Caco-2 (cell line): ENCODE measurements around the gene AP2M1. TPM values are rescaled to one million over a fixed set of nuclear protein-coding genes. Genes with fewer than 3 reads are reported as not detected.

Source experiments
- BruUV-seq: library from RNA; stranded (reverse); fragments of 400-500 nt; replicated peaks from 2 replicates; lab custom pipeline; 2021; lab: Mats Ljungman, UMichigan
- CTCF ChIA-PET: fragments of 300-600 bp; sonication (Branson Sonifier 250); formaldehyde crosslinking; loops from one replicate; lab custom pipeline; 2022; ENCODE audit warnings: antibody characterized with exemption; lab: Charles Lee
- POLR2A ChIA-PET: fragments of 300-600 bp; sonication (Branson Sonifier 250); formaldehyde crosslinking; loops from one replicate; lab custom pipeline; 2022; ENCODE audit warnings: antibody characterized with exemption; lab: Charles Lee
- DNase-seq, 2 experiments: peaks; one replicate each; pipeline versions ENCODE4 v3.0.0 to v3.0.0-alpha.2; 2020 to 2022
- H3K27me3 ChIP-seq: replicated peaks from 2 replicates; pipeline ENCODE4 v1.6.0; 2011; ENCODE audit warnings: low read length; ENCODE audit not compliant: control insufficient read depth, insufficient read depth
- H3K36me3 ChIP-seq: 2 replicates; pipeline ENCODE4 v1.5.1; 2011; ENCODE audit warnings: low read length; ENCODE audit not compliant: control insufficient read depth, insufficient read depth
- H3K4me1 ChIP-seq: fragments of 250-450 bp; sonication (Bioruptor Pico); 2 replicates; pipeline ENCODE4 v1.5.1; 2020; ENCODE audit warnings: mild to moderate bottlenecking
- H3K4me3 ChIP-seq: 2 replicates; pipeline ENCODE4 v1.5.1; 2011; ENCODE audit warnings: low read depth, mild to moderate bottlenecking, control low read depth, low read length
- H3K9me3 ChIP-seq: fragments of 250-450 bp; sonication (Bioruptor Pico); 2 replicates; pipeline ENCODE4 v1.5.1; 2020; ENCODE audit warnings: mild to moderate bottlenecking, moderate library complexity
- H3K27ac Mint-ChIP-seq: one replicate; pipeline ENCODE4 v1.8.0; 2022; ENCODE audit warnings: mixed read lengths; ENCODE audit not compliant: unreplicated experiment
- H3K27me3 Mint-ChIP-seq: one replicate; pipeline ENCODE4 v1.8.0; 2022; ENCODE audit warnings: mixed read lengths; ENCODE audit not compliant: insufficient read depth, unreplicated experiment
- H3K36me3 Mint-ChIP-seq: one replicate; pipeline ENCODE4 v1.8.0; 2022; ENCODE audit warnings: mild to moderate bottlenecking, mixed read lengths; ENCODE audit not compliant: insufficient read depth, unreplicated experiment
- H3K4me1 Mint-ChIP-seq: one replicate; pipeline ENCODE4 v1.8.0; 2022; ENCODE audit warnings: low read depth, mixed read lengths; ENCODE audit not compliant: unreplicated experiment
- H3K4me3 Mint-ChIP-seq: one replicate; pipeline ENCODE4 v1.8.0; 2022; ENCODE audit warnings: mild to moderate bottlenecking, moderate library complexity, mixed read lengths; ENCODE audit not compliant: unreplicated experiment
- H3K9me3 Mint-ChIP-seq: one replicate; pipeline ENCODE4 v1.8.0; 2022; ENCODE audit warnings: mixed read lengths; ENCODE audit not compliant: unreplicated experiment
- CTCF ChIP-seq, 2 experiments: fragments of 200-600 bp in 1 of 2; IDR thresholded peaks; 1 replicate in 1 of 2; 2 replicates in 1 of 2; pipeline versions ENCODE4 v1.5.1 to v1.8.0; 2011 to 2022; ENCODE audit warnings: antibody characterized with exemption in 1 of 2, control low read depth in 1 of 2, inconsistent platforms in 1 of 2, low read depth in 1 of 2, low read length in 1 of 2, mild to moderate bottlenecking in 1 of 2, moderate library complexity in 1 of 2; ENCODE audit not compliant: insufficient read depth in 1 of 2, severe bottlenecking in 1 of 2, unreplicated experiment in 1 of 2
- intact Hi-C: fragments of 100-400 bp; cut with micrococcal nuclease; formaldehyde crosslinking; loops from one replicate; pipeline ENCODE4 v1.10.0; 2022; ENCODE audit not compliant: unreplicated experiment
- total RNA-seq: library from RNA; stranded (reverse); gene quantifications from 2 replicates; pipeline ENCODE4 v1.2.3, GENCODE V29; 2022

AP2M1 gene
- total RNA-seq, 1 experiment from 2014 or later = 214 TPM

GRCh38 chr3:184211718-184212117, 37.1 kb downstream of the AP2M1 start:
- DNase-seq = no peak
- no peak for TF ChIP-seq CTCF (IDR thresholded peaks at IDR 0.05; ENCODE audit: insufficient read depth in 1 of 2, low read depth in 1 of 2, low read length in 1 of 2, severe bottlenecking in 1 of 2, unreplicated experiment in 1 of 2)
- Histone ChIP-seq H3K27me3 (no peaks in the 10 kb centered on the region), H3K4me3 (no peak overlapping the region), H3K9me3 (no peaks in the 10 kb centered on the region), H3K36me3 (no peaks in the 10 kb centered on the region), H3K4me1 (no peaks in the 10 kb centered on the region)
- intact Hi-C loops = no loop called here
- POLR2A ChIA-PET = no interaction called here
- CTCF ChIA-PET = interaction anchor here (1.2 kb wide), 1 partner anchor 16 kb away, joined by 3 read pairs; no protein-coding TSS in a partner anchor
- H3K4me3 Mint-ChIP-seq = no peak overlapping the region
- no TSS peak for BruUV-seq
- no peaks in the 10 kb centered on the region for H3K4me1 Mint-ChIP-seq
- H3K9me3 Mint-ChIP-seq = no peaks in the 10 kb centered on the region
- H3K27ac Mint-ChIP-seq = no peak overlapping the region
- H3K27me3 Mint-ChIP-seq = peaks cover 9% of the 10 kb centered on the region
- no peaks in the 10 kb centered on the region for H3K36me3 Mint-ChIP-seq

- H3K36me3 ChIP-seq = no peaks in the 10 kb centered on the region
- peaks cover 7% of the 10 kb centered on the region for H3K27me3 Mint-ChIP-seq
- POLR2A ChIA-PET = interaction anchor here (0.6 kb wide), 1 partner anchor 582 kb away, joined by 3 read pairs; no protein-coding TSS in a partner anchor
- DNase-seq = no peak
- no peak overlapping the region for H3K4me3 ChIP-seq
- no peaks in the 10 kb centered on the region for H3K9me3 Mint-ChIP-seq
- BruUV-seq = no TSS peak
- no peaks in the 10 kb centered on the region for H3K4me1 Mint-ChIP-seq
- H3K4me1 ChIP-seq = no peaks in the 10 kb centered on the region
- CTCF ChIA-PET = interaction anchor here (0.6 kb wide), 1 partner anchor 9 kb away, joined by 3 read pairs; no protein-coding TSS in a partner anchor
- H3K27ac Mint-ChIP-seq = no peak overlapping the region
- H3K9me3 ChIP-seq = no peaks in the 10 kb centered on the region
- no peaks in the 10 kb centered on the region for H3K27me3 ChIP-seq
- no peaks in the 10 kb centered on the region for H3K36me3 Mint-ChIP-seq
- intact Hi-C loops = no loop called here
- no peak overlapping the region for H3K4me3 Mint-ChIP-seq
- TF ChIP-seq CTCF (IDR thresholded peaks at IDR 0.05; ENCODE audit: insufficient read depth in 1 of 2, low read depth in 1 of 2, low read length in 1 of 2, severe bottlenecking in 1 of 2, unreplicated experiment in 1 of 2) = no peak
These were observed 44.2 kb downstream of the AP2M1 start for GRCh38 chr3:184218814-184219213.

- Mint-ChIP-seq H3K4me1 (no peaks in the 10 kb centered on the region), H3K9me3 (no peaks in the 10 kb centered on the region), H3K4me3 (no peak overlapping the region), H3K27ac (no peak overlapping the region), H3K36me3 (no peaks in the 10 kb centered on the region), H3K27me3 (peaks cover 12% of the 10 kb centered on the region)
- Histone ChIP-seq H3K27me3 (no peaks in the 10 kb centered on the region; the same call in 1 of the 2 replicates), H3K4me3 (no peak overlapping the region), H3K4me1 (no peaks in the 10 kb centered on the region), H3K36me3 (no peaks in the 10 kb centered on the region), H3K9me3 (no peaks in the 10 kb centered on the region)
- CTCF ChIA-PET = interaction anchor here (0.6 kb wide), 1 partner anchor 132 kb away, joined by 3 read pairs; no protein-coding TSS in a partner anchor
- TF ChIP-seq CTCF (IDR thresholded peaks at IDR 0.05; ENCODE audit: insufficient read depth in 1 of 2, low read depth in 1 of 2, low read length in 1 of 2, severe bottlenecking in 1 of 2, unreplicated experiment in 1 of 2) = no peak
- POLR2A ChIA-PET = no interaction called here
- no peak for DNase-seq
- BruUV-seq = no TSS peak
- intact Hi-C loops = no loop called here
These were observed 47.9 kb downstream of the AP2M1 start for GRCh38 chr3:184222521-184222920.
